Stimulated activated CD4-positive, alpha-beta T cell treated with anti-CD3 and anti-CD28 coated beads, Interleukin-2, amount 100 ng/mL, for 4 hours (primary cell): ENCODE data around the gene MAZ.

ENCODE experiments used
- DNase-seq: peaks from one replicate; pipeline ENCODE4 v3.0.0-alpha.2; 2020; ENCODE audit warnings: low read depth

Gene MAZ

DNA sequence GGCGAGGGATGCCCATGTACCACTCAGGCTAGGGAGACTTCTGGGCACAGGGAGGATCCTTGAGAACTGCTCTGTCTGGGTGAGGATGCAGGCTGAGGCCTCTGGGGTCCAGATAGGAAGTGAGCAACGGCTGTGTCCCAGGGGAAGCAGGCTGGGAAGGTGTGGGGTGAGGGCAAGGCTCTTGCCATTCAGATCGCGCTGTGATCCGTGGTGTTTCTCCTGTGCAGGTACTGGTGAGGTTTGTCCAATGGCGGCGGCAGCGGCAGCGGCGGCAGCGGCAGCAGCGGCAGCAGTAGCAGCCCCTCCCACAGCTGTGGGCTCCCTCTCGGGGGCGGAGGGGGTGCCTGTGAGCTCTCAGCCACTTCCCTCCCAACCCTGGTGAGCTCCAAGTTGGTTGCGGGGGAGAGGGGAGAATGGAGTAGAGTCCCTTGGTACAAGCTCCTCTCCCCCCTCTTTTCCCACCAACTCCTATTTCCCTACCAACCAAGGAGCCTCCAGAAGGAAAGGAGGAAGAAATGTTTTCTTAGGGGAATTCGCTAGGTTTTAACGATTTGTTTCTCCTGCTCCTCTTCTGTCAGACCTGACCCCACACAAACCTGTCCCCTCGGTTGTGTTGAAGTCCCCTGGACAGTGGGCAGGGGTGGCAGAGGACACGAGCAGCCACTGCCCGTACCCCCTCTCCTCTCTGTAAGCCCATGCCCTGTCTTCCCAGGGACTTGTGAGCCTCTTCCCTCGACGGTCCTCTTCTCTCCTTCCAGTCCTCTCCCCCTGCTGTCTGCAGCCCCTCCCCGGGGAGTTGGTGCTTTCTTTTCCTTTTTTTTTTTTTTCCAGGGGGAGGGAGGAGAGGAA, 3.7 kb downstream of the MAZ start:
- no peak for DNase-seq

DNA sequence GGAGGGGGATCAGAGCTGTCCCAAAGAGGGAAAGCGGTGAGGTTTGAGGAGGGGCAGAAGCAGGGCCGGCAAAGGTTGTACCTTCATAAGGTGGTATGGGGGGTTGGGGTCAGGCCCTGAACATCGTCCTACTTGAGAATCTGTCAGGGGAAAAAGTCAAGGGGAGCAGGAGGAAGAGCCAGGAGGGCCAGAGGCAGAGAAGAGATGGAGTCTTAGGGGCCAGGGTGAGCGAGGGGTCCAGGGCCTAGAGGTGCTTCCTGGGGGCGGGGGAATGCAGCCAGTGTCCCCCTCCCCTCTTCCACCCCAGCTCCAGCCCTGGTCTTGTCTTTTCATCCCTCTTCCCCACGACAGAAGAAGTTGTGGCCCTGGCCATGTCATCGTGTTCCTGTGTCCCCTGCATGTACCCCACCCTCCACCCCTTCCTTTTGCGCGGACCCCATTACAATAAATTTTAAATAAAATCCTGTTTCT, 4.4 kb downstream of the MAZ start:
- DNase-seq, result no peak

- peak; percentile 54 for DNase-seq
These were observed 5.0 kb downstream of the MAZ start for GRCh38 chr16:29811170-29811895.

DNA sequence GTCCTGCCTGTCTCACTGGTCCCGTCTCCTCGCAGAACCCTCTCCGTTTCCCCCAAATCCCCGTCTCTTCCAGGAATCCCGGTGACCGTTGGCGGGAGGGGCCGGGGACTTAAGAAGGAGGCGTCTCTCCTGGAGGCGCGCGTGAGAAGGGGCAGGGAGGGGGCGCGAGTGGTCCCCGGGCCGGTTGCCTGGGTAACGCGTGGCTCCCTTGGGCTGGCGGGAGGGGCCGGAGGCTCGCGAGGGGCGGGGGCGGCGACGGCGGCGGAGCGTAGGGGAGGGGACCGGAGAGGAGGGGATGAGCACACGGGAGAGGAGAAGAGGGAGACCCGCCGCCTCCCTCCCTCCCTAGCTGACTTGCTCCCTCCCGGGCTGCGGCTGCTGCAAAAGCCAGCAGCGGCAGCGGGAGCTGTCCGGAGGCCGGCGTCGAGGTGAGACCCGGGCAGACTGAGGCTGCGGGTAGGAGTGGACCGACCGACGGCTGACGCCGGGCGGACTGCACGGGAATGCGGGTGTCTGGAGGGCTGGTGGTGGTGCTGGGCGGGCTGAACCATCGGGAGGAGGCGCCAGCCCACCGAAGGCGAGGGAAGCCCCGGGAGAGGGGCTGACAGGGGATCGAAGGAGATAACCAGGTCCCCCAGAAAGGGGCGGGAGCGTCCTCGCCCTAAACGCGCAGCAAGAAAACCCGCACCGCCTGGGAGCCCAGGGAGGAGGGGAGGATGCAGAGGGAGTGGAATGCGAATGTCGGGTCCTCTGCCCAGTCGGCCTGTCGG, 5.8 kb downstream of the MAZ start, which contains the start of gene PRRT2:
Gene PRRT2, plus strand, starts transcription at position 298 of the 770 bp plus-strand sequence. CDS start 862 bp downstream, outside the sequence.
- no peak for DNase-seq

- DNase-seq, result no peak
These were observed 6.7 kb downstream of the MAZ start for GRCh38 chr16:29812754-29813643.

DNA sequence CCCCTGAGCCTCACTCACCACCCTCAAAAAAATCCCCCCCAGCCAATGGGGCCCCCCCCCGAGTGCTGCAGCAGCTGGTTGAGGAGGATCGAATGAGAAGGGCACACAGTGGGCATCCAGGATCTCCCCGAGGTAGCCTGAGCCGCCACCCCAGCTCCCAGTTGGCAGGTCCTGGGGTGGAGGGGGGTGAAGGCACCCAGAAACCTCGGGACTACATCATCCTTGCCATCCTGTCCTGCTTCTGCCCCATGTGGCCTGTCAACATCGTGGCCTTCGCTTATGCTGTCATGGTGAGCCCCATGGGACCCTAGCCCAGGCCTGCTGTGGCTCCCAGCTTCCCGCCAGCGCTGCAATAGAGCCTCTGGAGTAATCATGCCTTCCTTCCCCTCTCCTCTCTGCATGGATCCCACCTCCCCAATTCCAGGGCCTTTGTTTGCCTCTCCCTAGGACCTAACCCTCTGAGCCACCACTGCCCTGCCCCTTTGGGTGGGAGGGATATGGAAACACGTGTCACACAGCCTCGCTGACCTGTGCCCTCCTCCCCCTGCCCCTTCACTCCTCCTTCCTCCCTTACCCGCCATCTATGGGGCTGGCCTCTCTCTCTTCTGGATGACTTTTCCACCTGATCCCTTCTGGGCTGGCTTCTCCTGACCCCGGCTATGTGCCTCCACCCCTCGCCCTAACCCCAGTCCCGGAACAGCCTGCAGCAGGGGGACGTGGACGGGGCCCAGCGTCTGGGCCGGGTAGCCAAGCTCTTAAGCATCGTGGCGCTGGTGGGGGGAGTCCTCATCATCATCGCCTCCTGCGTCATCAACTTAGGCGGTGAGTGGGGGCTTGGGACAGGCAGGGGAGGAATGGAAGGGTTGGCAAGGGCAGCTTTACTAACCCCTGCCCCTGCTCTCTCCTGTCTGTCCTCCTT, 7.6 kb downstream of the MAZ start:
- no peak for DNase-seq

GRCh38 chr16:29814592-29814991, 8.3 kb downstream of the MAZ start:
- DNase-seq, result no peak

- DNase-seq, result peak; percentile 55
These were observed 8.8 kb downstream of the MAZ start for GRCh38 chr16:29815032-29815721.

DNA sequence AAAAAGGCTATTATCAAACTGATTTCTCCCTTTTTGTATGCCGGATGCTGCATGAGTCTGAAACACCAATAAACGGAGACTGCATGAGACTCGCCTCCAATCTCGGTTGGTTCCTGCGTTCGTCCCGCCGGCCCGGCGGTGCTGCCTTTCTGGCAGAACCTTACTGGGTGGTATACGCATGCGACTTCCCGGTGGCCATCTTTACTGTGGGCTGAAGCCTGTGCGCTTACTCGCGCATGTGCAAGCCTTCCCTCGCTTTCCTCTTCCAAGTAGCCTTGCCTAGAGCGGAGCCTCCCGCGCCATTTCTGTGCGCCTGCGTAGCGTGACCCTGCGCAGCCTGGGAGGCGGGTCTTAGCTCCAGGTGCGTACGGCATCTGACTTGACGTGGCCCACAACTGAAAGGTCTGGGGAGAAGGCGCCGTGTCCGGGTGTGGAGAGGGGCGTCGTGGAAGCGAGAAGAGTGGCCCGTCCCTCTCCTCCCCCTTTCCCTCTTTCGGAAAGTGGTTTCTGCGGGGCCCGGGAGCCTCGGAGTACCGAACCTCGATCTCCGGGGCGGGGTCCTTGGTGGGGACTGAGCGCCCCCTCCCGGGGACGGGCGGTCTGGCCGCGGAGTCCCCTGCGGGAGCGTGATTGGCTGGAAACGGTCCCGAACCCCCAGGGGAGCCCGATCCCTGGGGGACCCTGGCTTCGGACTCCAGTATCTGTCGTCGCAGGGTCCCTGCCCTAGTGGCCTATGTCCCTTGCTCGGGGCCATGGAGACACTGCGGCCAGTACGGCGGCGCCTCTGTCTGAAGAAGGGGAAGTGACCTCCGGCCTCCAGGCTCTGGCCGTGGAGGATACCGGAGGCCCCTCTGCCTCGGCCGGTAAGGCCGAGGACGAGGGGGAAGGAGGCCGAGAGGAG, 9.7 kb downstream of the MAZ start, which contains the start of gene PAGR1:
Gene PAGR1, plus strand, starts transcription at position 360 of the 901 bp plus-strand sequence. Its CDS starts 374 bp downstream, at position 734.
- peak; percentile 98 for DNase-seq

- DNase-seq, result no peak
These were observed 10.5 kb downstream of the MAZ start for GRCh38 chr16:29816694-29817441.

- no peak for DNase-seq
These were observed 11.8 kb downstream of the MAZ start for GRCh38 chr16:29818082-29818481.

DNA sequence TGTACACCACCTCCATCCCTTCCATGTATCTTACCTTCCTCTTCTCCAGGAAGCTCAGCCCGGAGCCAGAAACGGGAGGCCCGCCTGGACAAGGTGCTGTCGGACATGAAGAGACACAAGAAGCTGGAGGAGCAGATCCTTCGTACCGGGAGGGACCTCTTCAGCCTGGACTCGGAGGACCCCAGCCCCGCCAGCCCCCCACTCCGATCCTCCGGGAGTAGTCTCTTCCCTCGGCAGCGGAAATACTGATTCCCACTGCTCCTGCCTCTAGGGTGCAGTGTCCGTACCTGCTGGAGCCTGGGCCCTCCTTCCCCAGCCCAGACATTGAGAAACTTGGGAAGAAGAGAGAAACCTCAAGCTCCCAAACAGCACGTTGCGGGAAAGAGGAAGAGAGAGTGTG, 13.2 kb downstream of the MAZ start:
- no peak for DNase-seq

GRCh38 chr16:29820271-29820701, 14.0 kb downstream of the MAZ start, which contains the start of gene MVP:
Gene MVP (plus strand): TSS chr16:29820462. CDS start chr16:29830550, 10,088 bp downstream.
- peak; percentile 43 for DNase-seq

GRCh38 chr16:29820730-29821642, 14.7 kb downstream of the MAZ start:
- DNase-seq, result no peak

GRCh38 chr16:29821643-29822115, 15.3 kb downstream of the MAZ start:
- DNase-seq, result no peak

DNA sequence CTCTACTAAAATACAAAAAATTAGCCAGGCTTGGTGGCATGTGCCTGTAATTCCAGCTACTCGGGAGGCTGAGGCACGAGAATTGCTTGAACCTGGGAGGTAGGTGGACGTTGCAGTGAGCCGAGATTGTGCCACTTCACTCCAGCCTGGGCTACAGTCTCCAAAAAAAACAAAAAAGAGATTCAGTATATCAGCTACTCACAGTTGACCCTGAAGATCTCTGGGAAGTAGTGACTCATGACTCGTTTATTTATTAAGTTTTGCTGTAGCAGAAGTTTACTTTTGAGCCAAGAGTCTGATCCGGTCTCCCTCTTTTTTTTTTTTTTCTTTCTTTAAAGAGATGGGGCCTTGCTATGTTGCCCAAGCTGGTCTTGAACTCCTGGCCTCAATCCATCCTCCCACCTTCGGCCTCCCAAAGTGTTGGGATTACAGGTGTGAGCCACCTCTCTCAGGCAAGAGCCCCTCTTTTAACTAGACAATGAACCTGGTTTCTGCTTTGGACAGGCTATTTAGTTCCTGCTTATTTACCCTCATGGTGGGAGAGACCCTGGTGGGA, 18.3 kb downstream of the MAZ start:
- DNase-seq, result no peak
